Measurements from ENCODE around the gene HACL1. TPM values are rescaled to one million over a fixed set of nuclear protein-coding genes. Genes with fewer than 3 reads are reported as not detected.

The HACL1 gene
- 48.7 TPM for total RNA-seq

- peak; percentile 96 to 100 (median 100) for DNase-seq (ENCODE audit: low read depth in 2 of 3, low spot score in 2 of 3)
Observed at GRCh38 chr3:15601399-15602145, at the start of gene HACL1, which contains the start of gene BTD. TSS of gene HACL1 (minus strand) at chr3:15601569. CDS start at chr3:15601463, 106 bp downstream. TSS of gene BTD (plus strand) at chr3:15601745. CDS start at chr3:15635440, 33,695 bp downstream.

DNA sequence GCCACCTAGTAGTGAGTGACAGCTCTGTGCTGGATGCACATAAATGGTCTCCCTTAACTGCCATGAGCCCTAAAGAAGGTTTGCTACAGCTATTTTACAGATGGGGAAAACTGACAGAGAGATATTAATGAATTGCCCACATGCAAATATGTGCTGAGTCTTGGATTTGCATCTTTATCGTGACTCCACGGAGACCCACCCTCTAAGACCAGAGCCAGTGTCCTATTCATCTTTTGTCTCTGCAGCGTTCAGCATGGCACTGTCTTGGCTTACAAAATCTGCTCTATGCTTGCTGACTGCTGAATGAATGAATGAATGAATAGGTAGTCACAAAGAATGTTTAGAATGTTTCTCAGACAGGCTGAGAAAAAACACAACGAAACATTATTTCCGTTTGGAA, 48.5 kb upstream of the HACL1 start:
- DNase-seq (ENCODE audit: low read depth in 2 of 3, low spot score in 2 of 3) = no peak

DNA sequence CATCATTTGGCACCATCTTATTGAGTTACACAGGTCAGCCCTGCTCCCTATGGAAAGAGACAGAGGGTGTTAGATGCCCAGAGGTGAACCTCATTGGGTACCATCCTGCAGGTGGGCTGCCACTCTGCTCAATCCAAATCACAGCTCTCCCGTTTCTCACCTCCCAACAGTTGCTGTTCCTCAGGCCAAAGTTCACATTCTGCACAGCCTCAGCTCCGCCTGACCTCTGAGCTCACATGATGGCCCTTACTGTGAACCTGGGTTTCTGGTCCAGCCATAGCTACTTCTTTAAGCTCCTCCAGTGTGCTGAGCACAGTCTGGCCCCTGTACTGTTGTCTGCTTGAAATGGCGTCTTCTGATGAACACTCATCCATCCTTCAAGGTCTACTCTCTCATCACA, 48.0 kb upstream of the HACL1 start:
- DNase-seq (ENCODE audit: low read depth in 2 of 3, low spot score in 2 of 3) = no peak

- peak; percentile 18 to 94 (median 90) for DNase-seq (ENCODE audit: low read depth in 2 of 3, low spot score in 2 of 3)
Observed at GRCh38 chr3:15647611-15648167, 46.3 kb upstream of the HACL1 start.

GRCh38 chr3:15646851-15647511, 45.6 kb upstream of the HACL1 start:
- DNase-seq (ENCODE audit: low read depth in 2 of 3, low spot score in 2 of 3) = no peak

- DNase-seq (ENCODE audit: low read depth in 2 of 3, low spot score in 2 of 3) = no peak
Observed at GRCh38 chr3:15645740-15646501, 44.6 kb upstream of the HACL1 start.

DNA sequence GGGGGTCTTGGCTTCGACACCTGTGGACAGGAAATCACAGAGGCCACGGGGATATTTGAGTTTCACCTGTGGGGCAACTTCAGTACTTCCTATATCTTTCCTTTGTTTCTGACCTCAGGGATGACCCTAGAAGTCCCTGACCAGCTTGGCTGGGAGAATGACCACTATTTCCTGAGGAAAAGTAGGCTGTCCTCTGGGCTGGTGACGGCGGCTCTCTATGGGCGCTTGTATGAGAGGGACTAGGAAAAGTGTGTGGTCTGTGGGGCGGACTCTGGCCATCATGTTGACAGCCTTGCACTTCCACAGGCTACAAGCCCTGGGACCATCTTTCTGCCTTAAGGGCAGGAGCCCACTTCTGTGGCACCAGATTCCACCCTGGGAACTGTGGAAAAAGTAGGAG, 43.9 kb upstream of the HACL1 start:
- no peak for DNase-seq (ENCODE audit: low read depth in 2 of 3, low spot score in 2 of 3)

GRCh38 chr3:15638891-15639262, 37.5 kb upstream of the HACL1 start:
- no peak for DNase-seq (ENCODE audit: low read depth in 2 of 3, low spot score in 2 of 3)

DNA sequence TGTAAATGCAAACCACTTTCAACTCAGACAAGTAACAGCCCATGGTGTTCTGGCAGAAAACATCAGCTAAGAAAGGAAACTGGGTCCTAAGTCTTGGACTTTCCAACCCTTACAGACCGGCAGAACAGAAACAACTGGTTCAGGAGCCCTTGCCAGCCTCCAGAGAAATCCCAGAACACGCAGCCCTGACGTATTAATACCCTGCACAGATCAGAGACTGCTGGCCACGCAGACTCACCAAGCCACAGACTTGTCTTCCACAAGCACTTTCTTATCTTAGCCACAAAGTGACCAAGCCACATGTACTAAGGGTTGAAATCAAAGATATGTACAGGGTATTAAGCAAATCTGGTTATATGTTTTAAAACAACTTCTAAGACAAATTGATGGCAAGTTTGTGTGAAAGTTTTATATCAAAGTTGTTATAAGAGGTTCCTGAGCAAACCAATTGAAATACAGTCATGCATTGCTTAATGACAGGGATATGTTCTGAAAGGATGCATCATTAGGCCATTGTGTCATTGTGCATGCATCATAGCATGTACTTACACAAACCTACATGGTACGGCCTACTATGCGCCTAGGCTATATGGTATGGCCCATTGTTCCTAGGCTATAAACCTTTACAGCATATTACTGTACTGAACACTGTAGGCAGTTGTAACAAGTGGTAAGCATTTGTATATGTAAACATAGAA, 37.0 kb upstream of the HACL1 start:
- no peak for DNase-seq (ENCODE audit: low read depth in 2 of 3, low spot score in 2 of 3)

DNA sequence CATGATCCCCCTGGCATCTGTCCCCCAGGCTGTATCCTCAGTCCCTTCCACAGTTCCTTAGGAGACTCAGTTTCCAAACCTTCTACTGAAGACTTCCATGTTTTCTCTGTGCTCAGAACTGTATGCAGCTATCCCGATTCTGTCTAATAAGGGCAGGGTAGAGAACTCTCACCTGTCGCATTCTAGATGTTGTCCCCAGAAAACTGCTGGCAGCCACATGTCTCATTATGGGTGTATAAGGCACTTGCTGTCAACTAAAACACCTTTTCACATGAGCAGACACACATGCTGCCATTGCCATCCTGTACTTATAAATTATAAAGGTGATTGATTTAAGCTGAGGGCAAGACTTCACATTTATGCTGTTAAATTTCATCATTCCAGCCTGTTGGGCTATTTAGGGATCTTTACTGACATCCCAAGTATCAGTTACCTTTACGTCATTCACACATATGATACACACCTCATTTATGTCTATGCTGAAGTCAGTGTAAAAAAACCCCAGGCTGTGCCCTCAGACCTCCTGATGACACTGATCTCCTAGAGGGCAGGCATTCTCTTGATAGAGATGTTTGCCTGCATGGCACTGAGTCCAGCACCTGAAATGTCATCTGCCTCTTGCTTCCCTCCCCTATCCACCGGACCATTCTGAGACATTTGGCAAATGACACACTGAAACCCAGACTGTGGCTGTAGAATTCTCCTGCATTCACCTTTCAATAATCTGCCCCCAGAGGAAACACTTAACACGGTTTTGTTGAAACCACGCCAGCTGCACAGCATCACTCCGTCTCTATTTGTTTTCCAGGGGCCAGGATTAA, 36.0 kb upstream of the HACL1 start:
- no peak for DNase-seq (ENCODE audit: low read depth in 2 of 3, low spot score in 2 of 3)

GRCh38 chr3:15636028-15636709, 34.8 kb upstream of the HACL1 start:
- DNase-seq (ENCODE audit: low read depth in 2 of 3, low spot score in 2 of 3) = no peak

DNA sequence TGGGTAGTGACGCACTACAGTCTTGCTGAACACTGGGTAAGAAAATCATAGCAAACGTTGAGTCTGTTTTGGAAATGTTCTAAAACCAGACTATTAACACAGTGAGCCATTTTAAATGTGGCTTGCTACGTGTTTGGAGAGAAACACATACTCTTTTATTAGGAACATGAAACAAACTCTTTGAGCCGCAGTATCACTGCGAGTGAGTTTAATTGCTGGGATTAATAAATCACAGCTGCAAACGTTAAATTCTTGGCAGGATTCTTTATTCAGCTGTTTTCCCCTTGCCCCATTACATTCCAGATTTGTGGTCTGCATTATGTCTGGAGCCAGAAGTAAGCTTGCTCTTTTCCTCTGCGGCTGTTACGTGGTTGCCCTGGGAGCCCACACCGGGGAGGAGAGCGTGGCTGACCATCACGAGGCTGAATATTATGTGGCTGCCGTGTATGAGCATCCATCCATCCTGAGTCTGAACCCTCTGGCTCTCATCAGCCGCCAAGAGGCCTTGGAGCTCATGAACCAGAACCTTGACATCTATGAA, 33.8 kb upstream of the HACL1 start:
- no peak for DNase-seq (ENCODE audit: low read depth in 2 of 3, low spot score in 2 of 3)

- no peak for DNase-seq (ENCODE audit: low read depth in 2 of 3, low spot score in 2 of 3)
Observed at GRCh38 chr3:15634671-15635070, 33.3 kb upstream of the HACL1 start.

- DNase-seq (ENCODE audit: low read depth in 2 of 3, low spot score in 2 of 3) = no peak
Observed at GRCh38 chr3:15633766-15634598, 32.6 kb upstream of the HACL1 start.

GRCh38 chr3:15633159-15633558, 31.8 kb upstream of the HACL1 start:
- DNase-seq (ENCODE audit: low read depth in 2 of 3, low spot score in 2 of 3) = no peak

DNA sequence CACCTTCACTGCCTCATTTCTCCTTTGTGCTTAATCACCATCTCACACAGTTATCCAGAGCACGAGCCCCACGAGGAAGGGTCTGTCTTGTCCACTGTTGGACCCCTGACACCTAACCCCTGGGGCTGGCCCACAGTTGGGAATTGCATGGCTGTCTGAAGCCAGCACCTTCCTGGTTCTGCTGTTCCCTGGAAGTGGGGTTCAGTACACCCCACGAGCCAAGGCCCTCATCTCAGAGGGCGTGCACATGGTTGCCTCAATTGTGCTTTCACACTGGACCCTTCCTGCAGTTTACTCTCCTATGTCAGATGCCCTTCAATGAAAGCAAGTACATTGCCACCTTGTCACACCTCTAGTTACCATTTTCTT, 30.8 kb upstream of the HACL1 start:
- no peak for DNase-seq (ENCODE audit: low read depth in 2 of 3, low spot score in 2 of 3)

DNA sequence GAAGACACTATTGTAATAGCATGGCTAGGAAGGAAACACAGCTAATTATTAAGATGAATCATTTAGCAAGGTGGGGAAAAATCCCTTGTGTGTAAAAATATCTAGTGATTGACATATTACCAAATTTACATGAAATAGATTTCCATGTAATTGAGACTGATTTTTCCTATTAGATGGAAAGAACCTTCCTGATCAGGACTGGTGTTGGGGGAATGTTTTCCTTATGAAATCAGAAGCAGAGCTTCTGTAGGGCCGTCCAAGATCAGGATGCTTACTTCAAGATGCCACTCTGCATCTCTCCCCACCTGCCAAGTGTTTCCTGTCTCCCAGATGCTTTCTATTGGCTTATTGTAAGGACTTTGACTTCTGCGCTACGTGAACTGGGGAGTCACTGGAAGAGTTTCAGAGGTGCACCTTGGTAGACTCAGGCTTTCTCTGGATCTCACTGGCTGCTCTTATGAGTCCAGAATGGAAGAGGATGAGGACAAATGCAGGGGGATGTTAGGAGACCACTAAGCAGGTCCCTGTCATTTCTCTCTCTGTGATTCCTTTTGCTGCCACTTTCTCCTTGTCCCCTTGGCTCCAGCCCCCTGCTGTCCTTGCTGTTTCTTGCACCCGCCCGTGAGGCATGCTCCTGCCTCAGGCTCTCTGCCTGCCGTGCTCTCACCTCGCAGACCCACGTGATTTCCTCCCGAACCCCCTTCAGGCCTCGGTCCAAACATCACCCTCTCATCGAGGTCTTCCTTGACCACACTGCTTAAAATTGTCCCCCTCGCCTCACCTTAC, 30.2 kb upstream of the HACL1 start:
- DNase-seq (ENCODE audit: low read depth in 2 of 3, low spot score in 2 of 3) = no peak
